ENCODE results near the gene MEGF10.

DNA sequence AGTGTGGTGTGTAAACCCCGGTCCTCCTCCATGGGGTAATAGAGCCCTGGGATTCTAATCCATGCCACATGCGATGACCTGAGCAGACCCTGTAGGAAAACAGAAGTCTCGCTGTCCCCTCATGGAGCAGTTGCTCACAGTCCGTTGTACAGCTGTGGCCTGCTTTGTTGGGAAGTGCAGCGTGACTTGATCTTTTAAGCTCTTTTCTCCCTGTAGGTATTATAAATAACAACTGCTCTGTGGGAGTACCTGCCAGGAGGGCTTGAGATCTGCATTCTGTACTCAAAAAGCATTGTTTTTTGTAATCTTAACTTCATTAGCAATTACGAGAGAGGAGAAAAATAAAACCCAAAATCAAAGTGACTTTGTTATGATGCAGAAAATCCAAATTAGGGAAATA is 17.3 kb downstream of the MEGF10 start:
- TF ChIP-seq, protein P1, sequence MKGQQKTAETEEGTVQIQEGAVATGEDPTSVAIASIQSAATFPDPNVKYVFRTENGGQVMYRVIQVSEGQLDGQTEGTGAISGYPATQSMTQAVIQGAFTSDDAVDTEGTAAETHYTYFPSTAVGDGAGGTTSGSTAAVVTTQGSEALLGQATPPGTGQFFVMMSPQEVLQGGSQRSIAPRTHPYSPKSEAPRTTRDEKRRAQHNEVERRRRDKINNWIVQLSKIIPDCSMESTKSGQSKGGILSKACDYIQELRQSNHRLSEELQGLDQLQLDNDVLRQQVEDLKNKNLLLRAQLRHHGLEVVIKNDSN (IDR thresholded peaks at IDR 0.05; ENCODE audit: borderline replicate concordance, extremely low read length, insufficient read depth, low read depth, low read length): no peak
- TF ChIP-seq RCOR1 (conservative IDR thresholded peaks at IDR 0.05; ENCODE audit: low read depth, low read length): no peak
